ENCODE measurements around the gene ABR. TPM values are rescaled to one million over a fixed set of nuclear protein-coding genes. Genes with fewer than 3 reads are reported as not detected.
A peak's percentile ranks its signal among the peaks of the same experiment; 100 is the strongest.

Gene ABR
- 100 to 1,000 TPM in 6 of 9 donors, 10 to 100 TPM in 2, 1 to 10 TPM in 1; 5.3 to 131 (median 107) TPM for total RNA-seq
- 100 to 1,000 TPM in 1 of 3 donors, 10 to 100 TPM in 2; 46.2 to 152 (median 51.9) TPM for polyA plus RNA-seq
- long read RNA-seq, donor 1: 0 reads
- long read RNA-seq, donor 2: 0 reads
- long read RNA-seq, donor 3: 0 reads
- long read RNA-seq, donor 4, partial matches to known transcripts: 1 of 7 reads
- long read RNA-seq, donor 4, other reads (novel, unspliced or antisense): 6 of 7 reads
- long read RNA-seq, donor 5, full-length matches to known transcripts: 13 of 40 reads
- long read RNA-seq, donor 5, partial matches to known transcripts: 13 of 40 reads
- long read RNA-seq, donor 5, other reads (novel, unspliced or antisense): 14 of 40 reads
- long read RNA-seq, donor 6, partial matches to known transcripts: 0 of 3 reads
- long read RNA-seq, donor 6, other reads (novel, unspliced or antisense): 2 of 3 reads
- long read RNA-seq, donor 7: 0 reads
- long read RNA-seq, donor 8: 0 reads
- long read RNA-seq, donor 9, partial matches to known transcripts: 0 of 1 reads
- long read RNA-seq, donor 9, other reads (novel, unspliced or antisense): 0 of 1 reads
- long read RNA-seq, donor 10: 0 reads

GRCh38 chr17:1179818-1180742, at the start of gene ABR:
TSS of gene ABR (minus strand) at chr17:1179981. CDS start at chr17:1179727, 254 bp downstream.
- Histone ChIP-seq H3K9me3 (replicated peaks in 1 of 3) (no peaks in the 10 kb centered on the region), H3K4me3 (peak within 1 kb of the TSS in 3 of 4 donors; percentile 56 to 92 (median 89)), H3K27ac (peak within 1 kb of the TSS in 3 of 5 donors; percentile 32 to 74 (median 51)), H3K36me3 (replicated peaks in 1 of 2) (no peaks in the 10 kb centered on the region), H3K4me1 (replicated peaks in 1 of 2) (peaks cover 19 to 37% of the 10 kb centered on the region in 2 donors), H3K27me3 (no peaks in the 10 kb centered on the region)
- no peak for TF ChIP-seq CTCF (IDR thresholded peaks at IDR 0.05)
- peak in 1 of 2 donors; percentile 6 for TF ChIP-seq POLR2A (IDR thresholded peaks at IDR 0.05)
- WGBS, 4 donors: 7 to 55% (median 8%) methylated on average over 9 to 94 of the region's 98 CpGs
- peak in 5 of 7 donors; percentile 49 to 72 (median 63) for DNase-seq
- intact Hi-C loops (cut with DNase I): no loop called here

GRCh38 chr17:1229349-1229899, 49.6 kb upstream of the ABR start:
- Histone ChIP-seq H3K27ac (peak overlapping the region in 3 of 5 donors; percentile 62 to 76 (median 73)), H3K4me1 (replicated peaks in 1 of 2) (peaks cover 5 to 14% of the 10 kb centered on the region in 2 donors), H3K36me3 (replicated peaks in 1 of 2) (no peaks in the 10 kb centered on the region), H3K4me3 (peak overlapping the region in 2 of 4 donors; percentile 19 to 63), H3K9me3 (replicated peaks in 1 of 3) (no peaks in the 10 kb centered on the region), H3K27me3 (peaks cover 35% of the 10 kb centered on the region)
- intact Hi-C loops (cut with DNase I): no loop called here
- 0 to 1% methylated on average over 65 to 74 of the region's 74 CpGs; no CpG with 5 or more reads in 2 of the 4 donors for WGBS, 4 donors
- no peak for TF ChIP-seq CTCF (IDR thresholded peaks at IDR 0.05)
- TF ChIP-seq POLR2A (IDR thresholded peaks at IDR 0.05): peak in 1 of 2 donors; percentile 27
- peak; percentile 50 to 68 (median 58) for DNase-seq

GRCh38 chr17:1228781-1229348, 49.1 kb upstream of the ABR start:
- intact Hi-C loops (cut with DNase I): no loop called here
- peaks cover 5 to 14% of the 10 kb centered on the region in 2 donors for H3K4me1 ChIP-seq (replicated peaks in 1 of 2)
- no peaks in the 10 kb centered on the region for H3K36me3 ChIP-seq (replicated peaks in 1 of 2)
- peak overlapping the region in 1 of 4 donors; percentile 63 for H3K4me3 ChIP-seq
- peak overlapping the region in 3 of 5 donors; percentile 62 to 76 (median 73) for H3K27ac ChIP-seq
- no peak for DNase-seq
- H3K9me3 ChIP-seq (replicated peaks in 1 of 3): no peaks in the 10 kb centered on the region
- H3K27me3 ChIP-seq: peaks cover 35% of the 10 kb centered on the region
- TF ChIP-seq POLR2A (IDR thresholded peaks at IDR 0.05): no peak
- no peak for TF ChIP-seq CTCF (IDR thresholded peaks at IDR 0.05)
- 0 to 2% (median 1%) methylated on average over 17 to 79 of the region's 79 CpGs; no CpG with 5 or more reads in 1 of the 4 donors for WGBS, 4 donors

Data from adrenal gland (tissue), 19 donors.